ENCODE results near the gene GCN1.

- no peak for TF ChIP-seq CTCF (IDR thresholded peaks at IDR 0.05)
- TF ChIP-seq POLR2A (IDR thresholded peaks at IDR 0.05), result no peak
Observed at GRCh38 chr12:120096671-120097202, 97.8 kb downstream of the GCN1 start.

Measured in heart left ventricle (tissue), 13 donors.